DND-41 (cell line): ENCODE data around the gene RAB44.

Experiments used
- ATAC-seq: fragments of 200-7000 bp; cut with Tn5 transposase; 3 replicates; pipeline ENCODE4 v1.9.1; 2021; ENCODE audit warnings: low read depth; ENCODE audit not compliant: insufficient read depth
- DNase-seq: peaks from one replicate; pipeline ENCODE4 v3.0.0-alpha.2; 2020
- H2AFZ ChIP-seq: 2 replicates; pipeline ENCODE4 v1.6.0; 2012; ENCODE audit warnings: low read depth, low read length
- H3K27ac ChIP-seq: 2 replicates; pipeline ENCODE4 v1.5.1; 2012; ENCODE audit warnings: low read length, inconsistent platforms
- H3K27me3 ChIP-seq: fragments of 200-600 bp; sonication (generic); 2 replicates; pipeline ENCODE4 v1.6.0; 2012; ENCODE audit warnings: low read length, mild to moderate bottlenecking, inconsistent platforms; ENCODE audit not compliant: insufficient read depth, poor library complexity
- H3K36me3 ChIP-seq: 2 replicates; pipeline ENCODE4 v1.5.1; 2012; ENCODE audit warnings: low read length, inconsistent platforms; ENCODE audit not compliant: insufficient read depth
- H3K4me1 ChIP-seq: 2 replicates; pipeline ENCODE4 v1.5.1; 2012; ENCODE audit warnings: mild to moderate bottlenecking, low read length; ENCODE audit not compliant: insufficient read depth
- H3K4me2 ChIP-seq: 2 replicates; pipeline ENCODE4 v1.6.0; 2012; ENCODE audit warnings: mild to moderate bottlenecking, moderate library complexity, low read length, inconsistent platforms; ENCODE audit not compliant: insufficient read depth
- H3K4me3 ChIP-seq, 2 experiments: fragments of 200-600 bp in 1 of 2; shearing (Covaris generic) in 1 of 2; 2 replicates each; pipeline ENCODE4 v1.5.1; 2012 to 2016; ENCODE audit warnings: inconsistent platforms in 2 of 2, low read length in 2 of 2, mild to moderate bottlenecking in 2 of 2, low read depth in 1 of 2, moderate library complexity in 1 of 2
- H3K79me2 ChIP-seq: 2 replicates; pipeline ENCODE4 v1.6.0; 2012; ENCODE audit warnings: low read length, inconsistent platforms; ENCODE audit not compliant: insufficient read depth
- H3K9ac ChIP-seq: 2 replicates; pipeline ENCODE4 v1.6.0; 2012; ENCODE audit warnings: low read depth, mild to moderate bottlenecking, inconsistent platforms, low read length, moderate library complexity
- H3K9me3 ChIP-seq: 2 replicates; pipeline ENCODE4 v1.5.1; 2012; ENCODE audit warnings: low read length, moderate library complexity, mild to moderate bottlenecking, inconsistent platforms; ENCODE audit not compliant: insufficient read depth, severe bottlenecking
- H4K20me1 ChIP-seq: 2 replicates; pipeline ENCODE4 v1.6.0; 2012; ENCODE audit warnings: low read length; ENCODE audit not compliant: insufficient read depth
- CTCF ChIP-seq: IDR thresholded peaks from 2 replicates; pipeline ENCODE4 v1.5.1; 2012; ENCODE audit warnings: borderline replicate concordance, low read length, moderate library complexity, mild to moderate bottlenecking; ENCODE audit not compliant: poor library complexity, severe bottlenecking; ENCODE audit errors: extremely low read depth
- EZH2 ChIP-seq: IDR thresholded peaks from 3 replicates; pipeline ENCODE4 v1.6.1; 2012; ENCODE audit warnings: borderline replicate concordance, low read depth, mild to moderate bottlenecking, moderate library complexity, low read length, inconsistent platforms; ENCODE audit not compliant: severe bottlenecking

RAB44 gene

GRCh38 chr6:36683145-36683655 is 14.4 kb upstream of the RAB44 start:
- Histone ChIP-seq H3K27me3 (peaks cover 28% of the 10 kb centered on the region), H3K4me1 (peaks cover 60% of the 10 kb centered on the region), H3K9ac (peak overlapping the region; percentile 35), H3K4me3 (no peak overlapping the region), H3K27ac (peak overlapping the region; percentile 82), H3K36me3 (peaks cover 30% of the 10 kb centered on the region), H3K9me3 (no peaks in the 10 kb centered on the region), H3K79me2 (peaks cover 23% of the 10 kb centered on the region), H2AFZ (no peak overlapping the region), H3K4me2 (peak overlapping the region; percentile 40), H4K20me1 (peaks cover 9% of the 10 kb centered on the region)
- TF ChIP-seq CTCF (no peak), EZH2 (no peak)
- DNase-seq (no peak), ATAC-seq (no peak)

- Histone ChIP-seq H3K27me3 (peaks cover 21% of the 10 kb centered on the region), H3K4me2 (peak overlapping the region; percentile 40; the same call in 1 of the 2 replicates), H3K27ac (peak overlapping the region; percentile 82), H3K9me3 (no peaks in the 10 kb centered on the region), H3K79me2 (peaks cover 23% of the 10 kb centered on the region), H2AFZ (no peak overlapping the region), H3K9ac (peak overlapping the region; percentile 35), H3K36me3 (peaks cover 30% of the 10 kb centered on the region), H3K4me1 (peaks cover 54% of the 10 kb centered on the region), H3K4me3 (no peak overlapping the region), H4K20me1 (peaks cover 6% of the 10 kb centered on the region)
- no peak for ATAC-seq
- no peak for DNase-seq
- TF ChIP-seq CTCF (no peak), EZH2 (no peak)
Measured at GRCh38 chr6:36683656-36684446, 13.8 kb upstream of the RAB44 start.

GRCh38 chr6:36684447-36684812 is 13.2 kb upstream of the RAB44 start:
- H3K9ac ChIP-seq = no peak overlapping the region
- peaks cover 48% of the 10 kb centered on the region for H3K4me1 ChIP-seq
- peak overlapping the region; percentile 2; the same call in 1 of the 2 replicates for H3K27ac ChIP-seq
- peaks cover 15% of the 10 kb centered on the region for H3K27me3 ChIP-seq
- TF ChIP-seq EZH2 = no peak
- no peak for TF ChIP-seq CTCF
- ATAC-seq (no peak), DNase-seq (no peak)
- peaks cover 2% of the 10 kb centered on the region for H4K20me1 ChIP-seq
- H3K4me2 ChIP-seq = no peak overlapping the region
- H2AFZ ChIP-seq = no peak overlapping the region
- no peaks in the 10 kb centered on the region for H3K9me3 ChIP-seq
- H3K36me3 ChIP-seq = peaks cover 30% of the 10 kb centered on the region
- peaks cover 18% of the 10 kb centered on the region for H3K79me2 ChIP-seq
- H3K4me3 ChIP-seq = no peak overlapping the region
